Endodermal cell (in vitro differentiated cells): ENCODE results near the gene ATP4B. TPM values are rescaled to one million over a fixed set of nuclear protein-coding genes. Genes with fewer than 3 reads are reported as not detected.

Source experiments
- DNase-seq: peaks from one replicate; pipeline ENCODE4 v3.0.0-alpha.2; 2017
- H3K27ac ChIP-seq: 2 replicates; pipeline ENCODE4 v1.5.1; 2013; ENCODE audit warnings: mild to moderate bottlenecking, low read depth, low read length, moderate library complexity
- H3K27me3 ChIP-seq: 2 replicates; pipeline ENCODE4 v1.6.1; 2013; ENCODE audit warnings: mild to moderate bottlenecking, low read length, moderate library complexity; ENCODE audit not compliant: insufficient read depth, control insufficient read depth, poor library complexity, severe bottlenecking
- H3K36me3 ChIP-seq: 2 replicates; pipeline ENCODE4 v1.7.0; 2013; ENCODE audit warnings: mild to moderate bottlenecking, low read length, moderate library complexity; ENCODE audit not compliant: control insufficient read depth, insufficient read depth
- H3K4me1 ChIP-seq: one replicate; pipeline ENCODE4 v1.7.0; 2013; ENCODE audit warnings: low read length; ENCODE audit not compliant: control insufficient read depth, insufficient read depth
- H3K4me3 ChIP-seq: 2 replicates; pipeline ENCODE4 v1.5.1; 2013; ENCODE audit warnings: mild to moderate bottlenecking, low read length, moderate library complexity
- H3K9ac ChIP-seq: 2 replicates; pipeline ENCODE4 v1.6.1; 2013; ENCODE audit warnings: mild to moderate bottlenecking, low read length, moderate library complexity; ENCODE audit not compliant: poor library complexity, severe bottlenecking; ENCODE audit errors: extremely low read depth
- H3K9me3 ChIP-seq: 2 replicates; pipeline ENCODE4 v1.6.1; 2013; ENCODE audit warnings: mild to moderate bottlenecking, low read length, moderate library complexity; ENCODE audit not compliant: control insufficient read depth
- H3K27ac Mint-ChIP-seq: 2 replicates; pipeline ENCODE4 v1.8.0; 2020; ENCODE audit warnings: mixed read lengths
- H3K27me3 Mint-ChIP-seq: 2 replicates; pipeline ENCODE4 v1.8.0; 2021; ENCODE audit warnings: mild to moderate bottlenecking, mixed read lengths; ENCODE audit not compliant: insufficient read depth
- H3K36me3 Mint-ChIP-seq: 2 replicates; pipeline ENCODE4 v1.8.0; 2020; ENCODE audit warnings: low read depth, mixed read lengths
- H3K4me1 Mint-ChIP-seq: 2 replicates; pipeline ENCODE4 v1.8.0; 2020; ENCODE audit warnings: mixed read lengths
- H3K4me3 Mint-ChIP-seq: 2 replicates; pipeline ENCODE4 v1.8.0; 2020; ENCODE audit warnings: mild to moderate bottlenecking, moderate library complexity, mixed read lengths
- H3K9me3 Mint-ChIP-seq: 2 replicates; pipeline ENCODE4 v1.8.0; 2020; ENCODE audit warnings: mild to moderate bottlenecking, mixed read lengths
- CTCF ChIP-seq: fragments of 200-600 bp; sonication (generic); conservative IDR thresholded peaks from 2 replicates; pipeline ENCODE4 v1.5.0; 2021; ENCODE audit warnings: antibody characterized with exemption, mild to moderate bottlenecking
- WGBS, 2 experiments: methylation state at CpG; one replicate each; pipeline versions ENCODE4 v1.1.5 to v1.1.7; 2013; ENCODE audit warnings: missing lambda C conversion rate in 2 of 2, mixed read lengths in 1 of 2; ENCODE audit not compliant: insufficient coverage in 1 of 2, insufficient read length in 1 of 2; 5-methylcytosine and 5-hydroxymethylcytosine counted together
- total RNA-seq, 2 donors: library from RNA; stranded (reverse); fragmentation: NEBNext Ultra II Directional in 1 of 2; extraction: Animal tissue kit (Norgen Biotek cat#: 25700) in 1 of 2; gene quantifications; 2 replicates in 1 of 2; 3 replicates in 1 of 2; pipeline ENCODE4 v1.2.1, GENCODE V29; 2021

The ATP4B gene
- total RNA-seq, 2 donors from 2014 or later = not detected

GRCh38 chr13:113599391-113599790 is 58.6 kb downstream of the ATP4B start:
- DNase-seq = peak; percentile 7

More at GRCh38 chr13:113599391-113599790, 58.6 kb downstream of the ATP4B start:
- H3K9me3 Mint-ChIP-seq = peaks cover 3% of the 10 kb centered on the region
- peaks cover 59% of the 10 kb centered on the region for H3K36me3 Mint-ChIP-seq
- H3K4me1 Mint-ChIP-seq = no peaks in the 10 kb centered on the region
- no peaks in the 10 kb centered on the region for H3K4me1 ChIP-seq
- no peak overlapping the region for H3K4me3 Mint-ChIP-seq
- no peak for TF ChIP-seq CTCF
- no peaks in the 10 kb centered on the region for H3K27me3 ChIP-seq
- H3K27me3 Mint-ChIP-seq = no peaks in the 10 kb centered on the region
- H3K27ac Mint-ChIP-seq = no peak overlapping the region
- peaks cover 58% of the 10 kb centered on the region for H3K36me3 ChIP-seq
- no peak overlapping the region for H3K9ac ChIP-seq
- 96 to 100% methylated on average over 10 to 12 of the region's 12 CpGs for WGBS, 2 experiments
- no peak overlapping the region for H3K4me3 ChIP-seq
- no peaks in the 10 kb centered on the region for H3K9me3 ChIP-seq
- H3K27ac ChIP-seq = no peak overlapping the region

Other genes starting within 250 kb of the ATP4B start
- gene ADPRHL1, start 204.7 kb downstream of the ATP4B start, total RNA-seq = 1 to 10 TPM; 1.6 to 2.9 TPM
- gene DCUN1D2, start 167.5 kb downstream of the ATP4B start, total RNA-seq = 10 to 100 TPM; 35.8 to 44.7 TPM
- 10 to 100 TPM; 74.8 to 76.1 TPM for gene TFDP1, start 73.4 kb downstream of the ATP4B start, total RNA-seq
- gene GRK1, start 9.0 kb upstream of the ATP4B start, total RNA-seq = 1 to 10 TPM; 1.7 to 2.5 TPM
- gene TMEM255B, start 101.0 kb upstream of the ATP4B start, total RNA-seq = 1 to 10 TPM in 1 of 2 donors, under 1 TPM in 1; 0.55 to 2.1 TPM
- 10 to 100 TPM; 45.7 to 49.6 TPM for gene GAS6, start 205.9 kb upstream of the ATP4B start, total RNA-seq